OCI-LY1 (cell line): ENCODE data around the gene LINGO4.

Experiments used
- EZH2 ChIP-seq: fragments of 200-600 bp; sonication (generic), shearing (Covaris generic); IDR thresholded peaks from 2 replicates; pipeline ENCODE4 v1.8.0; 2017; ENCODE audit warnings: borderline replicate concordance, mixed run types, mild to moderate bottlenecking, antibody characterized with exemption, low read length, moderate library complexity, mixed read lengths
- TF ChIP-seq, protein P1 (sequence below): fragments of 200-600 bp; sonication (generic), shearing (Covaris generic); IDR thresholded peaks from 2 replicates; pipeline ENCODE4 v1.5.1; 2017; ENCODE audit warnings: mild to moderate bottlenecking, antibody characterized with exemption, low read length, moderate library complexity, mixed read lengths

DNA sequence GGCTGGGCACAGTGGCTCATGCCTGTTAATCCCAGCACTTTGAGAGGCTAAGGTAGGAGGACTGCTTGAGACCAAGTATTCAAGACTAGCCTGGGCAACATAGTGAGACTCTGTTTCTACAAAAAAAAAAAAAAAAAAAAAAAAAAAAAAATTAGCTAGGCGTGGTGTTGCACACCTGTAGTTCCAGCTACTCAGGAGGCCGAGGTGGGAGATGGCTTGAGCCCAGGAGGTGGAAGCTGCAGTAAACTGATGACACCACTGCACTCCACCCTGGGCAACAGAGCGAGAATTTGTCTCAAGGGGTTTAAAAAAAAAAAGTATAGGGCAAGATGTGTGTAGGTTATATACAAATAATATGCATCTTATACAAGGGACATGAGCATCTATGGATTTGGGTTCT lies 17.5 kb downstream of the LINGO4 start:
- TF ChIP-seq, protein P1, sequence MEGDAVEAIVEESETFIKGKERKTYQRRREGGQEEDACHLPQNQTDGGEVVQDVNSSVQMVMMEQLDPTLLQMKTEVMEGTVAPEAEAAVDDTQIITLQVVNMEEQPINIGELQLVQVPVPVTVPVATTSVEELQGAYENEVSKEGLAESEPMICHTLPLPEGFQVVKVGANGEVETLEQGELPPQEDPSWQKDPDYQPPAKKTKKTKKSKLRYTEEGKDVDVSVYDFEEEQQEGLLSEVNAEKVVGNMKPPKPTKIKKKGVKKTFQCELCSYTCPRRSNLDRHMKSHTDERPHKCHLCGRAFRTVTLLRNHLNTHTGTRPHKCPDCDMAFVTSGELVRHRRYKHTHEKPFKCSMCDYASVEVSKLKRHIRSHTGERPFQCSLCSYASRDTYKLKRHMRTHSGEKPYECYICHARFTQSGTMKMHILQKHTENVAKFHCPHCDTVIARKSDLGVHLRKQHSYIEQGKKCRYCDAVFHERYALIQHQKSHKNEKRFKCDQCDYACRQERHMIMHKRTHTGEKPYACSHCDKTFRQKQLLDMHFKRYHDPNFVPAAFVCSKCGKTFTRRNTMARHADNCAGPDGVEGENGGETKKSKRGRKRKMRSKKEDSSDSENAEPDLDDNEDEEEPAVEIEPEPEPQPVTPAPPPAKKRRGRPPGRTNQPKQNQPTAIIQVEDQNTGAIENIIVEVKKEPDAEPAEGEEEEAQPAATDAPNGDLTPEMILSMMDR: no peak
- TF ChIP-seq EZH2: no peak
